ENCODE data around the gene DPP7. TPM values are rescaled to one million over a fixed set of nuclear protein-coding genes. Genes with fewer than 3 reads are reported as not detected.
A peak's percentile ranks its signal among the peaks of the same experiment; 100 is the strongest.

The DPP7 gene
- total RNA-seq, 2 experiments from 2014 or later, result 154 to 182 TPM

GRCh38 chr9:137160054-137160425, 45.5 kb upstream of the DPP7 start:
- no TSS peak for BruUV-seq (replicated peaks)
- Histone ChIP-seq H3K9me2 (ENCODE audit: insufficient read depth, low read length) (no peaks in the 10 kb centered on the region), H3K27ac (ENCODE audit: low read depth, low read length, poor library complexity, severe bottlenecking) (no peak overlapping the region), H4K20me1 (ENCODE audit: insufficient read depth, low read length) (no peaks in the 10 kb centered on the region), H3K79me2 (ENCODE audit: insufficient read depth, low read depth, low read length) (no peaks in the 10 kb centered on the region), H2AFZ (ENCODE audit: low read length) (no peak overlapping the region), H3K4me3 (ENCODE audit: low read depth, low read length, poor library complexity, severe bottlenecking) (no peak overlapping the region), H3K4me1 (ENCODE audit: insufficient read depth, low read length, poor library complexity, severe bottlenecking) (peaks cover 30% of the 10 kb centered on the region), H3K9me3 (ENCODE audit: low read length) (no peaks in the 10 kb centered on the region), H3K4me2 (ENCODE audit: low read length) (no peak overlapping the region), H3K36me3 (ENCODE audit: insufficient read depth, low read length) (no peaks in the 10 kb centered on the region)
- ChIA-PET CTCF (ENCODE audit: unreplicated experiment) (no interaction called here), POLR2A (interaction anchor here (0.6 to 0.7 kb wide), 2 partner anchors 62 to 173 kb away, joined by 3 read pairs; no protein-coding TSS in a partner anchor)
- TF ChIP-seq EZH2phosphoT487 (IDR thresholded peaks at IDR 0.05; ENCODE audit: borderline replicate concordance, low read depth, low read length), result no peak
- TF ChIP-seq, protein P1, sequence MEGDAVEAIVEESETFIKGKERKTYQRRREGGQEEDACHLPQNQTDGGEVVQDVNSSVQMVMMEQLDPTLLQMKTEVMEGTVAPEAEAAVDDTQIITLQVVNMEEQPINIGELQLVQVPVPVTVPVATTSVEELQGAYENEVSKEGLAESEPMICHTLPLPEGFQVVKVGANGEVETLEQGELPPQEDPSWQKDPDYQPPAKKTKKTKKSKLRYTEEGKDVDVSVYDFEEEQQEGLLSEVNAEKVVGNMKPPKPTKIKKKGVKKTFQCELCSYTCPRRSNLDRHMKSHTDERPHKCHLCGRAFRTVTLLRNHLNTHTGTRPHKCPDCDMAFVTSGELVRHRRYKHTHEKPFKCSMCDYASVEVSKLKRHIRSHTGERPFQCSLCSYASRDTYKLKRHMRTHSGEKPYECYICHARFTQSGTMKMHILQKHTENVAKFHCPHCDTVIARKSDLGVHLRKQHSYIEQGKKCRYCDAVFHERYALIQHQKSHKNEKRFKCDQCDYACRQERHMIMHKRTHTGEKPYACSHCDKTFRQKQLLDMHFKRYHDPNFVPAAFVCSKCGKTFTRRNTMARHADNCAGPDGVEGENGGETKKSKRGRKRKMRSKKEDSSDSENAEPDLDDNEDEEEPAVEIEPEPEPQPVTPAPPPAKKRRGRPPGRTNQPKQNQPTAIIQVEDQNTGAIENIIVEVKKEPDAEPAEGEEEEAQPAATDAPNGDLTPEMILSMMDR (conservative IDR thresholded peaks at IDR 0.05; ENCODE audit: low read length), result no peak
- DNase-seq (ENCODE audit: low spot score), result no peak
- intact Hi-C loops (cut with micrococcal nuclease; ENCODE audit: unreplicated experiment), result no loop called here

- Histone ChIP-seq H3K4me2 (ENCODE audit: low read length) (0 out of 2 replicates have a peak overlapping the region, but pooled peaks have one; percentile 23), H4K20me1 (ENCODE audit: insufficient read depth, low read length) (no peaks in the 10 kb centered on the region), H3K9me3 (ENCODE audit: low read length) (no peaks in the 10 kb centered on the region), H3K4me3 (ENCODE audit: low read depth, low read length, poor library complexity, severe bottlenecking) (no peak overlapping the region), H3K79me2 (ENCODE audit: insufficient read depth, low read depth, low read length) (no peaks in the 10 kb centered on the region), H3K4me1 (ENCODE audit: insufficient read depth, low read length, poor library complexity, severe bottlenecking) (peaks cover 30% of the 10 kb centered on the region), H3K36me3 (ENCODE audit: insufficient read depth, low read length) (no peaks in the 10 kb centered on the region), H3K27ac (ENCODE audit: low read depth, low read length, poor library complexity, severe bottlenecking) (no peak overlapping the region), H2AFZ (ENCODE audit: low read length) (no peak overlapping the region), H3K9me2 (ENCODE audit: insufficient read depth, low read length) (no peaks in the 10 kb centered on the region)
- BruUV-seq (replicated peaks), result no TSS peak
- DNase-seq (ENCODE audit: low spot score), result no peak
- TF ChIP-seq EZH2phosphoT487 (IDR thresholded peaks at IDR 0.05; ENCODE audit: borderline replicate concordance, low read depth, low read length), result no peak
- TF ChIP-seq, protein P1 (conservative IDR thresholded peaks at IDR 0.05; ENCODE audit: low read length), result no peak
- ChIA-PET POLR2A (interaction anchor here (0.8 kb wide), 1 partner anchor 9 kb away, joined by 5 read pairs; no protein-coding TSS in a partner anchor), CTCF (ENCODE audit: unreplicated experiment) (no interaction called here)
- intact Hi-C loops (cut with micrococcal nuclease; ENCODE audit: unreplicated experiment), result loop anchor here (10.0 kb wide), 1 partner anchor 615 kb away; the partner anchor contains the start of gene NOTCH1
These were observed 44.8 kb upstream of the DPP7 start for GRCh38 chr9:137159105-137160053.

Data from OCI-LY7 (cell line).